ENCODE results near the gene CYP3A7.
"Not testable (repeated sequence)": the region's sequence is repeated elsewhere in the genome, so short reads cannot be mapped to it uniquely, and the experiment has no call there.

CYP3A7 gene

GRCh38 chr7:99665312-99666012 is 69.5 kb downstream of the CYP3A7 start:
- no peak for DNase-seq

GRCh38 chr7:99657879-99658278 is 77.1 kb downstream of the CYP3A7 start:
- not testable (repeated sequence) for DNase-seq

Measured in NCI-H1417 treated with DMSO at 0.1 percent for 48 hours (cell line).